MM.1S (cell line): ENCODE measurements around the gene MGME1.

Experiments
- CTCF ChIP-seq: fragments of 300-600 bp; sonication (generic); IDR thresholded peaks from 2 replicates; pipeline ENCODE4 v1.5.1; 2016; ENCODE audit warnings: antibody characterized with exemption, low read length, mixed read lengths
- EZH2 ChIP-seq: fragments of 300-600 bp; sonication (generic); optimal IDR thresholded peaks from 2 replicates; pipeline ENCODE3; 2017; ENCODE audit warnings: low read depth, mild to moderate bottlenecking, antibody characterized with exemption, low read length, mixed read lengths

- TF ChIP-seq CTCF (no peak), EZH2 (no peak)
Measured at GRCh38 chr20:17963114-17963897, 5.5 kb upstream of the MGME1 start.
